C1 segment of cervical spinal cord (tissue), 14 donors: ENCODE measurements around the gene KLHDC7A.
A peak's percentile ranks its signal among the peaks of the same experiment; 100 is the strongest.

Source experiments
- DNase-seq, 14 donors: peaks; one replicate each; lab custom pipeline; 2025; lab: John Stamatoyannopoulos, UW

KLHDC7A gene

GRCh38 chr1:18473195-18473815, 7.4 kb upstream of the KLHDC7A start:
- no peak for DNase-seq

GRCh38 chr1:18474559-18475175, 6.1 kb upstream of the KLHDC7A start:
- no peak for DNase-seq

- no peak for DNase-seq
Measured at GRCh38 chr1:18475234-18475905, 5.4 kb upstream of the KLHDC7A start.

- DNase-seq: no peak
Measured at GRCh38 chr1:18479454-18479853, 1.3 kb upstream of the KLHDC7A start.

GRCh38 chr1:18481190-18481920, 625 bp downstream of the KLHDC7A start:
- no peak for DNase-seq

- DNase-seq: peak in 1 of 14 donors; percentile 73
Measured at GRCh38 chr1:18481921-18482701, 1.4 kb downstream of the KLHDC7A start.

GRCh38 chr1:18482721-18483425, 2.1 kb downstream of the KLHDC7A start:
- no peak for DNase-seq

GRCh38 chr1:18484276-18484675, 3.5 kb downstream of the KLHDC7A start:
- DNase-seq: peak in 1 of 14 donors; percentile 56

GRCh38 chr1:18484721-18485120, 4.0 kb downstream of the KLHDC7A start:
- no peak for DNase-seq

- no peak for DNase-seq
Measured at GRCh38 chr1:18485227-18485626, 4.5 kb downstream of the KLHDC7A start.

- no peak for DNase-seq
Measured at GRCh38 chr1:18486195-18486594, 5.5 kb downstream of the KLHDC7A start.

- no peak for DNase-seq
Measured at GRCh38 chr1:18489417-18490143, 8.8 kb downstream of the KLHDC7A start.

GRCh38 chr1:18491168-18491567, 10.4 kb downstream of the KLHDC7A start:
- DNase-seq: no peak

- no peak for DNase-seq
Measured at GRCh38 chr1:18494304-18494703, 13.6 kb downstream of the KLHDC7A start.

- DNase-seq: no peak
Measured at GRCh38 chr1:18495635-18496034, 14.9 kb downstream of the KLHDC7A start.

GRCh38 chr1:18496056-18496455, 15.3 kb downstream of the KLHDC7A start:
- DNase-seq: no peak

GRCh38 chr1:18496497-18497235, 15.9 kb downstream of the KLHDC7A start:
- DNase-seq: no peak

GRCh38 chr1:18501833-18502232, 21.1 kb downstream of the KLHDC7A start:
- DNase-seq: no peak

- DNase-seq: no peak
Measured at GRCh38 chr1:18504609-18505008, 23.9 kb downstream of the KLHDC7A start.

- DNase-seq: no peak
Measured at GRCh38 chr1:18505666-18506065, 24.9 kb downstream of the KLHDC7A start.
